Tibial nerve (tissue), 4 donors: Measurements from ENCODE around the gene IRAK4.

Experiments used
- EP300 ChIP-seq, 2 donors: sonication (generic); formaldehyde crosslinking; IDR thresholded peaks; one replicate each; pipeline ENCODE4 v1.6.1; 2017; ENCODE audit warnings: antibody characterized with exemption in 2 of 2, mild to moderate bottlenecking in 1 of 2
- POLR2A ChIP-seq, 2 donors: fragments of 450-650 bp; IDR thresholded peaks; one replicate each; pipeline ENCODE4 v1.6.1; 2017; ENCODE audit warnings: antibody characterized with exemption in 2 of 2, mild to moderate bottlenecking in 2 of 2, moderate library complexity in 2 of 2
- TF ChIP-seq, protein P1 (sequence below), 5 experiments: fragments of 200-600 bp in 3 of 5; fragments of 450-650 bp in 2 of 5; sonication (generic) in 3 of 5; IDR thresholded peaks; one replicate each; pipeline ENCODE4 v1.5.1; 2016 to 2019; ENCODE audit warnings: antibody characterized with exemption in 5 of 5, mild to moderate bottlenecking in 3 of 5, moderate library complexity in 2 of 5

DNA sequence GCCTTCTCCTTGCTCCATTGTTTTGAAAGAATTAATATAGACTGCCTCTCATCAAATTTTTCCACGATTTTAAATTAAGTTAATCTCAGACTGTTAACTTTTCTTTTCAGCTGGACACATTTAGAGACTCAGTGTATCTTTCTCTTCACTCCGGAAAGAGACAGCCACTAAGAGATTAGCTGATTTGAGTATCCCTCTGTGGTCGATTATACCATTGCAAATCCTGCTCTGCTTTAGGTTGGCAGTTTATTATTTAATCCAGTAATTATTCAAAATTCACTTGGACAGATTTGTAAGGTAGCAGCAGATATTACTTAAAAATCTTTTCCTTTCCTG is 48.0 kb downstream of the IRAK4 start:
- TF ChIP-seq POLR2A (IDR thresholded peaks at IDR 0.05), result no peak
- TF ChIP-seq, protein P1, sequence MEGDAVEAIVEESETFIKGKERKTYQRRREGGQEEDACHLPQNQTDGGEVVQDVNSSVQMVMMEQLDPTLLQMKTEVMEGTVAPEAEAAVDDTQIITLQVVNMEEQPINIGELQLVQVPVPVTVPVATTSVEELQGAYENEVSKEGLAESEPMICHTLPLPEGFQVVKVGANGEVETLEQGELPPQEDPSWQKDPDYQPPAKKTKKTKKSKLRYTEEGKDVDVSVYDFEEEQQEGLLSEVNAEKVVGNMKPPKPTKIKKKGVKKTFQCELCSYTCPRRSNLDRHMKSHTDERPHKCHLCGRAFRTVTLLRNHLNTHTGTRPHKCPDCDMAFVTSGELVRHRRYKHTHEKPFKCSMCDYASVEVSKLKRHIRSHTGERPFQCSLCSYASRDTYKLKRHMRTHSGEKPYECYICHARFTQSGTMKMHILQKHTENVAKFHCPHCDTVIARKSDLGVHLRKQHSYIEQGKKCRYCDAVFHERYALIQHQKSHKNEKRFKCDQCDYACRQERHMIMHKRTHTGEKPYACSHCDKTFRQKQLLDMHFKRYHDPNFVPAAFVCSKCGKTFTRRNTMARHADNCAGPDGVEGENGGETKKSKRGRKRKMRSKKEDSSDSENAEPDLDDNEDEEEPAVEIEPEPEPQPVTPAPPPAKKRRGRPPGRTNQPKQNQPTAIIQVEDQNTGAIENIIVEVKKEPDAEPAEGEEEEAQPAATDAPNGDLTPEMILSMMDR (IDR thresholded peaks at IDR 0.05), result no peak
- no peak for TF ChIP-seq EP300 (IDR thresholded peaks at IDR 0.05)
